Urothelium cell line (cell line): ENCODE measurements around the gene UBAC2.

Source experiments
- DNase-seq: peaks from one replicate; pipeline ENCODE4 v3.0.0; 2011; ENCODE audit warnings: low spot score, mixed read lengths
- FAIRE-seq: peaks from 2 replicates; lab custom pipeline; 2011; peaks lifted over from hg19 to GRCh38; lab: Jason Lieb, UNC

The UBAC2 gene

DNA sequence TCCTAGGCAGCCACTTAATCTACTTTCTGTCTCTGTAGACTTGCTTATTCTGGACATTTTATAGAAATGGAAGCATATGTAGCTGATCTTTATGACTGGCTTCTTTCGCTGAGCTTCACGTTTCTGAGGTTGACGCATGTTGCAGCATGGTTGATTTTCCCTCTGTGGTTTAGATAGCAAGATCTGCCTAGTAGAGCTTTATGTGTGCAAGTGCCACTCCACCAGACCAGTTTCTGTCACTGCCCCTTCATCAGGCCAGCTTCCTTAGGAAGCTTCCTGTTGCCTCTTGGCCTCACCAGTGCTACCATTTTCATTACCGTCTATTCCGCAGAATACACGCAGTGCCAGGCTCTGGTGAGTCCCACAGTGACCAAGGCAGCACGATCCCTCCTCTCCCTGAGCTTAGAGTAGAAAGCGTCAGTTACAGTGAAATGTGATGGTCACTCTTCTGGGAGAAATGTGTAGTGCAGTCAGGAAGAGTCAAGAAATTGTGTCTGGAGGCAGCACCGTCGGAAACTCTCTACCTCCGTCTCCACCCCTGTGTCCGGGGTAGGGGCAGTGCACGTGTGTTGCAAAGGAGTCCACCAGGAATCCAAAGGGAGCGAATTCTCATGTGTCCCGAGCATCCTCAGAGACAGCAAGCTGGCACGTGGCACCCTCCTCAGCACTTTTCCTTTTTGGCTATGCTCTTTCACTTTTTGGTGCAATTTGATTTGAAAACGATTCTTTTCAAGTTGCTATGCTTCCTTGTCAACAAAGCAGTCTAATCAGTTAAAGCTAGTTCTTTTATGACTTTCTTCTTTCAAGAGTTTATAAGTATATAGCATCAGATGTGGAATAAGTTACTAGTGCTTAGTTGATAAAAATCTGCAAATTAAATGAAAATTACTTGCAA, 151.9 kb downstream of the UBAC2 start:
- no peak for DNase-seq
- FAIRE-seq, result no peak

DNA sequence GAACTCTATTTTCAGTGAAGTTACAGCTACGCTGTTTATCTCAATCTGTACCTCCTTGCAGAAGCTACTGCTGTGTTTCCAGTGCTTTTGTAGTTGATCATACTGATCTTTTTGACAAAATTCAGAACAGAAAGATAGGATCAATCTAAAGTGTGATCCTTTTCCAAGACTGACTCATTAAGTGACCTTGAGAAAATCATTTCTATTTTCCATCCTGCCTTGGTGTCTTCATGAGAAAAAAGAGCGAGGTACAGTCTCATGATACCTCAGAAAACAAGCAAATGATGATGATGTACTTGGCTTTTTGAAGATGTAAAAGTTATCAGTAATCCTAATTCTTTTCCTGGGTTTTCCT, 152.6 kb downstream of the UBAC2 start:
- FAIRE-seq (no peak), DNase-seq (no peak)

DNA sequence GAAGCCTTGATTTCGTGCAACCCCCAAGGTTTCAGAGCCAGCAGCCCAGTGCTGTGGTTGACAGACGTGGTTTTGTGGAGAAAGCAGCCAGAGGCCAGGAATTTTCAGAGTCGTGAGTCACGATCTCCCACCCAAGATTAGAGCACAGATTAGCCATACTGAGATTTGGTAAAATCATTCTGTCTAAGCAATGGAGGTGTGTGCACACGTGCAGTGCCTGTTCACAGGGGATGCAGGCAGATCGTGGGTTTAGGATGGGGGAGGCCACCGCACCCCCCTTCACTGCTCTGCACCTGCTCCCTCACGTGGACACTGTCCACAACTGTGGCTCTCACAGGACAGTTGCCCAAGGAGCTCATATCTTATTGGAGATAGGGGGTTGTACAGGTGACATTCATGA, 153.2 kb downstream of the UBAC2 start:
- FAIRE-seq, result no peak
- DNase-seq, result no peak

DNA sequence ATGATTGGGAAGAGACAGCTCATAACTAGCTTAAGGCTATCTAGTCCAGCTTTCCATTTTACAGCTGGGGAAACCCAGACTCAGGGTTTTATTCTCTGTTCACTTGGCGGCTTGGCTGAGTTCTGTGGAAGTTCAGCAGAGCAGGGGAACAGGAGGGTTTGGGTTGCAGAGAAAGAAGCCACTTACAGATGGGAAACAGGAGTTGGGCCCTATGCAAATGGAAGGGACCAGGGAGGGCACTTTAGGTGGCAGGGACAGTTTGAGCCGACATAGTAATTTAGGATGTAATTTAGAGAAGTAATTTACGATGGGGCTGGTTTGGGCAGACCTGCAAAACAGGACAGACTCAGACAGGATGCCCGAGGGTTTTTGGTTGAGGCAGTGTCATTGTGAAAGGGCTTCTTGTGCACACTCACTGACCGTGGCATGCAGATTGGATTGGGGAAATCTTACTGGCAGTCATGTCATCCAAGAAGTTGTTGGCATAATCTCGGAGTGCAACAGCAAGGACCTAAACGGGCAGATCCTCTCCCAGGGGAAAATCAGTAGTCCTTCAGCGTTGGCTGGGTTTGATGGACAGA, 153.8 kb downstream of the UBAC2 start:
- no peak for FAIRE-seq
- DNase-seq, result no peak

DNA sequence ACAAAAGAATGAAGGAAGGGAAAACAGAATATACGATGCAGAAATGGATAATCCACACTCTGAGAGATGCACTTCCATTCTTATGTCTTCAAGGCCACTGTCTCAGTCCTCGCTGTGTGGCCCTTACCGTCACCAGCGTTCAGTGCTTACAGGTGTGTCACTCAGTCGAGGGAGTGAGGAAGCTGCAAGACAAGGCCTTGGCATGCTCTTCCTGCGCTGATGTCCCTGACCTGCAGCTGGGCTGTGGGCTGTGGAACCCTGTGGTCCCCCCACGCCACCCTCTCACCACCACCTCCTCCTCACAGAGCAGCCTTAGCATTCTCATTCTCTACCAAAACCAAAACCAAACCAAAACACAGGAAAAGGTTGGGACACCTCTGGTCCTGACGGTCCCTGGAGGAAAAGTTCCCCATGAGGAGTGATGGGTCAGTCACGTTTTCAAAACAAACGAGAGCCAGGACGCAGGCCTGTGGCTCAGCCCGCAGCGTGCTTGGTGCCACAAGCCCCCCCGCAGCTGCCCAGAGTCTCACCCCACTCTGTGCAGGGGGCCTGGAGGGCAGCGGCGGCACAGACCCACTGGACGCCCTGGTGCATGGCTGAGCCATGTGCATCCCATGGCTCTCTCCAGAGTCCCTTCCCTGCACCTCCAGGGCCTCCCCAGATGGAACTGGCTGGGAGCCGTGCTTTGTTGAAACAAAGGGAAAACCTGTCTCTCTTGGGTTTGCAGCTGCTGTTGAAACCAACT, 154.8 kb downstream of the UBAC2 start:
- FAIRE-seq (no peak), DNase-seq (no peak)

DNA sequence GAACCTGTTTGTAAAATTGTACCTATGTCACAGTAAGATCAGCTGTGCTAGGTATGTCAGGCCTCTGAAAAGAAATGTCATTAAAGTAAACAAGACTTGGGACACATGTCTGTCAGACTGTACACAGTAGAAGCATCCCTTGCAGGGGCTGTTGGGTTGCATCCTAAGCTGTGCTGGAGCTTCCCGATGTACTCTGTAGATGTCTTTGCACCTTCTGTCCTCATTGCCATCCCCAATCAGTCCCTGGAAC, 155.3 kb downstream of the UBAC2 start:
- DNase-seq (no peak), FAIRE-seq (no peak)

DNA sequence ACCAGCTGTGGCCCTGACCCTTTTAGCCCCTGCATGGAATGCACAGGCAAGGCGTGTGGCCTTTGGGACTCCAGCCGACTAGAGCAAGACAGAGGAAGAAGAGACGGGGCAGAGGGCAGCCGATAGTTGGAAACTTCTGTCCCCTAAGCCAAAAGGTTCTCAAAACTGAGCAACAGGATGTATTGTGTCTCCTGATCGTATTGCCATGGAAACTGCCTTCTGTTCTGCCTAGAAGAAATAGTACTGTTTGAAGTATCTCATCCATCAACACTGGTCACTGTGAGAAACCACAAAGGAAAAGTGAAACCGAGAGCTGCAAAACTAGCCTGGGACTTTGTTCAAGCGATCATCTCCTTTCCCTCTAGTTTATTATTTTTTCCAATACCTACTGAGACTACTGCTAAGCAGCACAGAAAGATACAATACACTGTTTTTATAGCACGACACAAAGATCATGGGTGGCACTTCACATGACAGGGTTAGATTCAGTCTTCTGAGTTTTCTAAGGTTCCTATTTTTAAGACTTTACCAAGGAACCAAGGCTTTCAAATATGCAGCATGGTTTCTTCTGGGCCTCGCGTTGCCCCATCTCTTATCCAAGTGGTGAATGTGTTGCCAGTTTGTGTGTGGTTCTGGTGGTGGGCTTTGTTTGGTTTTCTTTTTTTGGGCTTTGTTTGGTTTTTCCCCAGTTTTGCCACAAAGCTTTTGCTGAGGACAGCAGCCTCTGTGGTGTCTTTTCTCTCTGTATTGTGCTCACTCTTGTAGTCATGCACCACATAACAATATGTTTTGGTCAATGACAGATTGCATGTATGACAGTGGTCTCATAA, 155.8 kb downstream of the UBAC2 start:
- no peak for FAIRE-seq
- DNase-seq, result no peak

DNA sequence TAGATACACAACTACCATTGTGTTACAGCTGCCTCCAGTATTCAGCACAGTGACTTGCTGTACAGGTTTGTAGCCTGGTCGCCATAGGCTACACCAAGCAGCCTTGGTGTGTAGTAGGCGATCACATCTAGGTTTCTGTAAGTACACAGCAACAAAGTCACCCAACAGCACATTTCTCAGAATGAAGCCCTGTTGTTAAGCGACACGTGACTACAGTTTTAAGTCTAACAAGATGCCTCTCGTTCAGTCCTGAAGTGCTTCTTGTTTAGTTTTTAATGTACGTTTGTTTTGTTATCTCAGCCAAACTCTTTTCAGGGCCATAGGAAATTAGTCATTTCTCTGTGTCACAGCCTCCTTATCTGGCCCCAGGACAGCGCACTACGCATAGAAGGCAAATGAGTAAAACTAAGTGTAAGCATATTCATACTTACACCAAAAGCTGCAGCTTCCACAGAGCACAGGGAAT, 156.5 kb downstream of the UBAC2 start:
- no peak for DNase-seq
- FAIRE-seq, result no peak

DNA sequence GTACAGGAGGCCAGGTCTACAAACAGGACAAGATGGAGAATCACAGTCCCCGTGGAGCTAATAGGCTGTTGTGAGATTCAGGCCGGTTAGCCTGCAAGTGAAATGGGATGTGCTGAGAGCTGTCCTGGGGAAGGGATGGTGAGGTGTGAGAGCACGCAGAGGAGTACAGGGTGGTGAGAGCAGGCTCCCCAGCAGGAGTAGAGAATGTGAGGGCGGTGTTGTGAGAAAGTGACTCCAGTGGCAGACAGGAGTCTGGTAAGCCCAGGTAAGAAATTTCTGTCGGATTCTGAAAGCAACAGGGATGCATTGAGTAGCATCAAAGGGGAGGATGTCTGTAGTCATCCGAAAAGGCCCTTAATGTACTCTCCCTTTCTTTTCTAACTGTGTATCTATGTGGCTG, 157.3 kb downstream of the UBAC2 start:
- FAIRE-seq, result no peak
- DNase-seq, result no peak

DNA sequence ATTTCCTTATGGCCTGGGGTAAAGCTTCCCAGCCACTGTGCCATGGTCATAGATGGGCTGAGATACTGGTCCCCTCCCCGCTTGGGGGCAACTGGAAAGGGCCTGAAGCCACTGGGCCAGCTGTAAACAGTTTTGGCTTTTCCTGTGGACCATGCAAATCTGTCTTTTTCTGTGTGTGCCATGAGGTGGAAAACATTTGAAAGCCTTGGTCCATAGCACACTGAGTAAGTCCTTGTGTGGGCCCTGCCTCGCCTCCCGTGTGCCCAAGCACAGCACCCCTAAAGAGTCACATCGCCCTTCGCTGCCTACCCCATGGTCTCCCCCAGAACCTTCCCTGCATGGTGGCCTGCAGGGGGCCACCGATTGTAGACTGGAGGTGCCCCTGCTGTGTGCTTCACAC, 158.9 kb downstream of the UBAC2 start:
- no peak for FAIRE-seq
- no peak for DNase-seq

DNA sequence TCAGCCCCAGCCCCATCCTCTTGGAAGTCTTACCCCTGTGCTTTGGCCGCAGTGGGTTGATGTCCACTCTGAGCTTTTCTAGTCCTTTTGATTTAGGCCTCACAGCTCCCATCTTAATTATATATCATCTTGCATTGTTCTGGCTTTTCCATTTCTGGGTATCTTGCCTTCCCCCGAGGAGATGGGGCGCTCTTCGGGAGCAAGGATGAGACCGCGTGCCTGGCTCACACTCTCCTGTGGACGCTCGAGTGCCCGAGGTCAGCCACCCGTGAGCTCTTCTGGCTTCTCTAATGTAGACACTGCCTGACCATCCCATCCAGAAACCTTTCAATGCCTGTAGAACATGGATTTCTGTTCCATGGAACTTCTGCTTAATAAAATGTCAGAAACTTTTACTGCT, 160.0 kb downstream of the UBAC2 start:
- FAIRE-seq (no peak), DNase-seq (no peak)

DNA sequence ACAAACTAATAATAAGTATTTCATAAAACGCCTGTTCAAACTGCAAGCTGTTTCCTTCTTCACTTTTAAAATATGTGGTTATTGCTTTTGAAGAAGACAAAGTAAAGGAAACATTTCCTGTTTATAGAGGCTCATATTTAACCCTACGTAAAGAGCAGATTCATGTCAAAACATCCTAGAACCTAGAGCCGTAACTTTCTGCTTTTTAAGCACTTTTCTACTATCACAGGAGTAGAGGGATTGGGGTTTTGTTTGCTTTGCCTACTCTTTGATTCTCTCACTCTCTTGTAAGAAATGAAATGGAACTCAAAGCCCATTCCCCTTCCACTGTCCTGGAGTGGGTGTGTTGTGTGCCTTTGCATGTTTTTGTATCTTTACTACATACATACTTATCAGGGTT, 160.5 kb downstream of the UBAC2 start:
- FAIRE-seq (no peak), DNase-seq (no peak)

DNA sequence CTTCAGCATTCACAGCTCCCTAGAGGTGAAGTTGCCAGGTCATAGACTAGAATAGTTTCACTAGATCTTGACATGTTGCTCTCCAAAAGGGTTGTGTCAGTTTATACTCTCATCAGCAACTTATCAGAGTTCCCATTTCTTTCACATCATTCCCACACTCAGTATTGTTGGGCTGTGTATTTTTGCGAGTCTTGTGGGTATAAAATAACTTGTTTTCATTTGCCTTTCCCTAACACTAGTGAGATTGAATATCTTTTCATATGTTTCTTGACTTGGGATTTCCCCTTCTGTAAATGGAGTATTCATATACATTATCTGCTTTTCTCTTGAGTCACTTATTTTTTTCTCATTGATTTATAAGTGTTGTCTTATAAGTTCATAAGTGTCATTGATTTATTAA, 161.7 kb downstream of the UBAC2 start:
- FAIRE-seq, result no peak

DNA sequence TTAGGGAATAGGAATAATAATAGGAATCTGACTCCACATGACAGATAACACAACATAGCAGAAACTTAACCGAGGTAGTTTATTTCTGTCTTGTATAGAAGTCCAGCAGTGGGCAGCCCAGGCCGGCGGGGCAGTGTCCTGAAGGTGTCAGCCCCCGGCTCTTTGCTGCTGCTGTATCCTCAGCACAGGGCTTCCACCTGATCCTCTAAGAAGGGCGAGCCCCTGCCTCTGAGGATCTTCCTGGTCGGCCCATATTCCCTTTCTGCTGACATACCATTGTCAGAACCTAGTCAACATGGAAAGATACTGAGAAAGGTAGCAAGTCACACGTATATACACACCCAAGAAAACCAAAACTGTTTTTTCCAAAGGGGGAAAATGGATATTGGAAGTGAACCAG, 162.7 kb downstream of the UBAC2 start:
- no peak for FAIRE-seq
- DNase-seq, result no peak

More for the DNA sequence above, 161.7 kb downstream of the UBAC2 start:
- no peak for DNase-seq

DNA sequence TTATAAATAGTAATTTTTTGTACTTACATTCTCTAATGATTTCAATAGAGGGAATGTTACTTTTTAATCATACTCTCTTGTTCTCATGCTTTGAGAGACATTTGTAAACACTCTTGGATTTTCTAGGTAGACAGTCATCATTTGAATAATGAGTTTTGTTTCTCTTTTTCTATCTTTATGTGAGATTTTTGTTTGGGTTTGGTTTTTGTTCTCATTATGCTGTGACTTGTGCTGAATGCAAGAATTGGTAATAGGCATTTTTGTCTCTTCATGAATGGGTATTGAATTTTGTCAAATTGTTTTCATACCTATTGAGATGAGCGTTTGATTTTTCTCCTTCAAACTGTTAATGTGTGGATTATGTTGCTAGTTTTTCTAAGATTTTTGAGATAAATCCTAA, 163.3 kb downstream of the UBAC2 start:
- DNase-seq (no peak), FAIRE-seq (no peak)

DNA sequence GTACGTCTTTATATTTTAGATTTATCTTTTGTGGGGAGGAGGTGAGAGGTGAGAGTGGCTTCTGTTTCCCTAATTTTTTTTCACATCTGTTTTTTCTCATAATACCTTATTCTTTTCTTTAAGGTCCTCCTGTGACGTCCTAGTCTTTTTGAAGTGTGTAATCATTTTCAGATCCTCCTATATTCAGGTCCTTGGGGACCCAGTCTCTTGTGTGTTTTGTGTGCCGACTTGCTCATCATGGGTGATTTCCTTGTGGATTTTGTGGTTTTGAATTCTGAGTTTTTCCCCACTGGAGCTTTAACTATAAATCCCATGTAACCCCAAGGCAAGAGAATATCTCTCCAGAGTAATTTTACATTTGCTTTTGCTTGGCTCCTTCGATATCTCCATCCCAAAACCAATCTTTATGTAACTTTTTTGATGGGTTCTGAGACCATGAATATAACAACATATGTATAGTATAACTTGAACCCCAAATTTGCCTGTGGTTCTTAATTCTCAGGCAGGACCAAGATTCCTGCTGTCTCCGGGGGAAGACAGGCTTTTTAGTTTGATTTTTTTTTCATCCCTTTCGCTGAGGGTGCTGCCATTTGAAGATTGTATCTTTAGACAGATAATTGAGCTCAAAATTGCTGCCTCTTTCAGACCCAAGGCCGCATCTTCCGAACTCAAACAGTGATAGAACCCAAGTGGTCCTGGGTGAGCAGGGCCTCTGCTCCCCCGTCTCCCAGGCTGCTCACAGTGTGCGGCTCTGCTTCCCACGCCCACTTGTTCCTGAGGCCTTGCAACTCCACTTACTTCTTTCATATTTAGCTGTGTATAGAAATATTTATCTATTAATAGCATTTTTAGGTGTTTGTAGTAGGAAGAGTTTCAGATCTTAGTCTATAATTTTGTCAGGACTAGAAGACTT, 165.7 kb downstream of the UBAC2 start:
- FAIRE-seq (no peak), DNase-seq (no peak)

DNA sequence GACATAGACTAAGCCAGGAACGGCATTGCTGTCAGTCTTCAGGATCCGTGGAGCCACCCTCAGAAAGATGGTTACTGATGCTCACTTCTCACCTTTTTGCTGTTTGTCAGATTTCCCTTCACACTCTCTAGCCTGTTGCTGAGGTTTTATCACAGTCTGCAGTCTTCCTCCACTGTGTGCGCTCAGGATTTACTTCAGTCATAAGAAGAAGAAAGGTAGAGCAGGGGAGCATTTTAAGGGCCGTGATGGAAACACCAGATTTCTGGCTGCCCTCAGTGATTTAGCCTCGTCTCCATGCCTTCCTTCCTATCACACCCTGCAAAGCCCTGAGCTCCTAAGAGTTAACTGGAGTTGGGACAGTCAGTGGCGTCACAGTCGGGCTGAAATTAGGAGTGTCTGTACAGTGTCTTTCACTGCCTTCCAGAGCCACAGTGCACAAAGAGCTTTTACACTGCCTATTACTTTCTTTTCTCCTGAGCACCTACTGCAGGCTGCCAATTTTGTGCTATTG, 166.5 kb downstream of the UBAC2 start:
- FAIRE-seq, result no peak
- DNase-seq, result no peak

DNA sequence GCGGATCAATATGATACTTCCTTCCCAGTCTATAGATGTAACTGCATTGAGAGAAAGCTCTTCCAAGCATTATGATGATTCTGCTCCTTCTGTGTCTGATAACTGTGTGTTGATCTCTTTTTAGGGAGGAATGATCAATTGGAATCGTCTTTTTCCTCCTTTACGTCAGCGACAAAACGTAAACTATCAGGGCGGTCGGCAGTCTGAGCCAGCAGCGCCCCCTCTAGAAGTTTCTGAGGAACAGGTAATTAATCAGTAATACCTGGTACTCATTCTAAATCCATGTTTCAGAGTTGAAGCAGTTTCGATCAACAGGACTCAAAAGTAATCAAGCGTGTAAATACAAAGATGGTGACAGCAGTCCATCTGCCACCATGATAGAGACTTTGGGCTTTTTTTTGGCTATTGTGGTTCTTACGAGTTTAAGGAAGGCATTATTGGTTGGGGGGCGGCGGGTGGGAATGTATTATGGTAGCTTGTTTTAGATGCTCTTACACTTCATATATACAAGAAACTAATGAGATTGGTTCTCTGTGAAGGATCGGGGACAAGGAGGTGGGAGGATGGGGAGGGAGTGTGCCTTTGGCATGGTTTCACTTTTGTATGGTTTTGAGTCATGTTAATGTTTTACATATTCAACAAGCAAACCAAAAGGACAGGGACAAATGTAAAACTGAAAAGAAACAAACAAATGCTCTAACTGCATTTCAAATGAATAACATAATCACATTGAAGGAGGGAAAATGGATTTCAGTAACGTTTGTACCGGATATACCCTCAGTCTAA, 167.2 kb downstream of the UBAC2 start:
- DNase-seq, result no peak
- no peak for FAIRE-seq
